Left renal pelvis (tissue), 4 donors: ENCODE results near the gene NDUFS5. TPM values are rescaled to one million over a fixed set of nuclear protein-coding genes. Genes with fewer than 3 reads are reported as not detected.
"Not testable (repeated sequence)": the region's sequence is repeated elsewhere in the genome, so short reads cannot be mapped to it uniquely, and the experiment has no call there.

Experiments used
- DNase-seq, 4 donors: peaks; one replicate each; pipeline ENCODE4 v3.0.0-alpha.2; 2013; ENCODE audit warnings: low read depth in 4 of 4, low spot score in 3 of 4
- polyA plus RNA-seq, 4 donors: library from polyadenylated mRNA; unstranded; fragments of 120-200 nt; gene quantifications; one replicate each; pipeline ENCODE4 v1.2.1, GENCODE V29; 2013; ENCODE audit not compliant: insufficient read length in 4 of 4

NDUFS5 gene
- polyA plus RNA-seq, 4 donors: 219 to 323 (median 267) TPM

- no peak for DNase-seq
Measured at GRCh38 chr1:39006726-39007645, 19.2 kb upstream of the NDUFS5 start.

- not testable (repeated sequence) for DNase-seq
Measured at GRCh38 chr1:39014956-39015355, 11.2 kb upstream of the NDUFS5 start.

GRCh38 chr1:39016604-39017171, 9.5 kb upstream of the NDUFS5 start:
- DNase-seq: no peak

GRCh38 chr1:39017266-39017665, 8.9 kb upstream of the NDUFS5 start:
- DNase-seq: no peak

GRCh38 chr1:39020494-39020893, 5.7 kb upstream of the NDUFS5 start:
- not testable (repeated sequence) for DNase-seq

- DNase-seq: no peak
Measured at GRCh38 chr1:39021426-39021825, 4.7 kb upstream of the NDUFS5 start.

GRCh38 chr1:39023140-39023539, 3.0 kb upstream of the NDUFS5 start:
- no peak for DNase-seq

GRCh38 chr1:39026866-39027507, 837 bp downstream of the NDUFS5 start:
- no peak for DNase-seq

- DNase-seq: no peak
Measured at GRCh38 chr1:39034114-39034654, 8.0 kb downstream of the NDUFS5 start.

GRCh38 chr1:39036678-39037077, 10.5 kb downstream of the NDUFS5 start:
- no peak for DNase-seq

GRCh38 chr1:39043513-39043912, 17.4 kb downstream of the NDUFS5 start:
- no peak for DNase-seq

GRCh38 chr1:39044762-39045161, 18.6 kb downstream of the NDUFS5 start:
- DNase-seq: no peak

- no peak for DNase-seq
Measured at GRCh38 chr1:39045231-39045630, 19.1 kb downstream of the NDUFS5 start.

- DNase-seq: no peak
Measured at GRCh38 chr1:39046613-39047210, 20.6 kb downstream of the NDUFS5 start.

- no peak for DNase-seq
Measured at GRCh38 chr1:39047374-39048229, 21.5 kb downstream of the NDUFS5 start.

- no peak for DNase-seq
Measured at GRCh38 chr1:39048745-39049370, 22.7 kb downstream of the NDUFS5 start.

GRCh38 chr1:39050001-39050400, 23.9 kb downstream of the NDUFS5 start:
- DNase-seq: no peak

GRCh38 chr1:39051193-39051850, 25.2 kb downstream of the NDUFS5 start:
- DNase-seq: not testable (repeated sequence)

- no peak for DNase-seq
Measured at GRCh38 chr1:39051956-39052355, 25.8 kb downstream of the NDUFS5 start.
